HCT116 (cell line): ENCODE data around the gene CFAP61.

ENCODE experiments used
- ELF1 ChIP-seq: IDR thresholded peaks from 2 replicates; pipeline ENCODE4 v1.6.1; 2012; ENCODE audit warnings: low read depth, borderline replicate concordance
- EZH2 ChIP-seq: fragments of 200-600 bp; sonication (generic); IDR thresholded peaks from 2 replicates; pipeline ENCODE4 v1.6.1; 2017; ENCODE audit warnings: antibody characterized with exemption, mixed run types
- EZH2phosphoT487 ChIP-seq: fragments of 200-600 bp; IDR thresholded peaks from 2 replicates; pipeline ENCODE4 v1.6.1; 2018; ENCODE audit warnings: antibody characterized with exemption, borderline replicate concordance
- POLR2A ChIP-seq: IDR thresholded peaks from 2 replicates; pipeline ENCODE4 v1.7.0; 2011; ENCODE audit warnings: borderline replicate concordance; ENCODE audit not compliant: insufficient read depth, insufficient read length; ENCODE audit errors: extremely low read depth
- RAD21 ChIP-seq: IDR thresholded peaks from 2 replicates; pipeline ENCODE4 v1.6.1; 2012; ENCODE audit warnings: low read depth, mild to moderate bottlenecking
- SIN3A ChIP-seq: IDR thresholded peaks from 2 replicates; pipeline ENCODE4 v1.6.1; 2012; ENCODE audit warnings: low read depth
- YY1 ChIP-seq: IDR thresholded peaks from 2 replicates; pipeline ENCODE4 v1.6.1; 2011; ENCODE audit warnings: low read length, low read depth, moderate library complexity, mild to moderate bottlenecking; ENCODE audit not compliant: insufficient replicate concordance; ENCODE audit errors: extremely low read depth
- ZFX ChIP-seq: fragments of 450-650 bp; IDR thresholded peaks from 2 replicates; pipeline ENCODE4 v1.6.1; 2017
- ZNF274 ChIP-seq: fragments of 200-500 bp; sonication (Bioruptor generic); IDR thresholded peaks from 2 replicates; pipeline ENCODE4 v1.6.1; 2014; ENCODE audit warnings: mild to moderate bottlenecking, low read depth, low read length, inconsistent platforms
- TF ChIP-seq, protein P1 (sequence below), 3 experiments: fragments of 200-600 bp in 1 of 3; sonication (generic) in 1 of 3; IDR thresholded peaks in 2 of 3; conservative IDR thresholded peaks in 1 of 3; 2 replicates each; pipeline ENCODE4 v1.5.1; 2012 to 2017; ENCODE audit warnings: low read depth in 2 of 3, low read length in 2 of 3, antibody characterized with exemption in 1 of 3, borderline replicate concordance in 1 of 3, control low read depth in 1 of 3, mild to moderate bottlenecking in 1 of 3, mixed read lengths in 1 of 3, mixed run types in 1 of 3, moderate library complexity in 1 of 3; ENCODE audit not compliant: insufficient read depth in 1 of 3
- TF ChIP-seq, protein P2 (sequence below): IDR thresholded peaks from 2 replicates; pipeline ENCODE4 v1.6.1; 2012
- TF ChIP-seq, protein P3 (sequence below): IDR thresholded peaks from 2 replicates; pipeline ENCODE4 v1.6.1; 2012; ENCODE audit warnings: low read depth
- TF ChIP-seq, protein P4 (sequence below): IDR thresholded peaks from 2 replicates; pipeline ENCODE4 v1.6.1; 2012

DNA sequence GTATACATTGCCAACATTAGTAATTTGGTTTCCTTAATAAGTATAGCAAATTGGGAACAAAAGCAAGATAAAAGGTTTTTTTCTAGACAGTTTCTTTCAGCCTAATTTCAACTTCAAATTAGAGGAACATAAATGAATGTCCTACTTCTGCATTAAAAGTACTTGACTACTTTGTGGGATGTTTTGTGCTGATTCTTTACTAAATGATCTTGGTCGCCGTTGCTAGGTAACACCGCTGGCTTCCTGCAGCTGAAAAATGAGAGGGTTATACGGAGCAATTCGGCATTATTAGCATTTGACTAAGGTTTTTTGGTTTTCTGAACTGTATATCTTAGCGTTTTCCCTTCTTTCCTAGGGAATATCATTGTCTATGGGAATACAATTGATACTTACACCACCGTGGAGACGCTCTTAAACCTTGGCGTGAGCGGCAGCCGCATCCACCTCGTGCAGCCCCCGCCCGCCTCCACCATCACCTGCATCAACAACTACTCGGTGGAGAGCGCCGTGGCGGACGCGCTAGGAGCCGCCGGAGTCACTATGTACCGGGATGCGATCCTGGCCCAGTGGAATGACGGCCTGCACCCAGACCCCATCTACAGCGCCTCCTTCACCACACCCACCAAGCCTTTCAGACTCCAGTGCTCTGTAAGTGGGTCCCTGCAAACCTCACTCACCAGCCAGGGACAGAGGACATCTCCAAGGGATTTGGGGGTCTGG lies 224.6 kb downstream of the CFAP61 start:
- TF ChIP-seq YY1 (no peak), ELF1 (no peak), EZH2 (no peak), ZFX (no peak), POLR2A (no peak), EZH2phosphoT487 (no peak), ZNF274 (no peak), SIN3A (no peak), RAD21 (no peak)
- TF ChIP-seq, protein P1, sequence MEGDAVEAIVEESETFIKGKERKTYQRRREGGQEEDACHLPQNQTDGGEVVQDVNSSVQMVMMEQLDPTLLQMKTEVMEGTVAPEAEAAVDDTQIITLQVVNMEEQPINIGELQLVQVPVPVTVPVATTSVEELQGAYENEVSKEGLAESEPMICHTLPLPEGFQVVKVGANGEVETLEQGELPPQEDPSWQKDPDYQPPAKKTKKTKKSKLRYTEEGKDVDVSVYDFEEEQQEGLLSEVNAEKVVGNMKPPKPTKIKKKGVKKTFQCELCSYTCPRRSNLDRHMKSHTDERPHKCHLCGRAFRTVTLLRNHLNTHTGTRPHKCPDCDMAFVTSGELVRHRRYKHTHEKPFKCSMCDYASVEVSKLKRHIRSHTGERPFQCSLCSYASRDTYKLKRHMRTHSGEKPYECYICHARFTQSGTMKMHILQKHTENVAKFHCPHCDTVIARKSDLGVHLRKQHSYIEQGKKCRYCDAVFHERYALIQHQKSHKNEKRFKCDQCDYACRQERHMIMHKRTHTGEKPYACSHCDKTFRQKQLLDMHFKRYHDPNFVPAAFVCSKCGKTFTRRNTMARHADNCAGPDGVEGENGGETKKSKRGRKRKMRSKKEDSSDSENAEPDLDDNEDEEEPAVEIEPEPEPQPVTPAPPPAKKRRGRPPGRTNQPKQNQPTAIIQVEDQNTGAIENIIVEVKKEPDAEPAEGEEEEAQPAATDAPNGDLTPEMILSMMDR (IDR thresholded peaks at IDR 0.05 in 2 of 3, conservative IDR thresholded peaks at IDR 0.05 in 1 of 3; ENCODE audit: borderline replicate concordance in 1 of 3, insufficient read depth in 1 of 3, low read depth in 2 of 3, low read length in 2 of 3): no peak
- TF ChIP-seq, protein P2, sequence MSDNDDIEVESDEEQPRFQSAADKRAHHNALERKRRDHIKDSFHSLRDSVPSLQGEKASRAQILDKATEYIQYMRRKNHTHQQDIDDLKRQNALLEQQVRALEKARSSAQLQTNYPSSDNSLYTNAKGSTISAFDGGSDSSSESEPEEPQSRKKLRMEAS: no peak
- TF ChIP-seq, protein P3, sequence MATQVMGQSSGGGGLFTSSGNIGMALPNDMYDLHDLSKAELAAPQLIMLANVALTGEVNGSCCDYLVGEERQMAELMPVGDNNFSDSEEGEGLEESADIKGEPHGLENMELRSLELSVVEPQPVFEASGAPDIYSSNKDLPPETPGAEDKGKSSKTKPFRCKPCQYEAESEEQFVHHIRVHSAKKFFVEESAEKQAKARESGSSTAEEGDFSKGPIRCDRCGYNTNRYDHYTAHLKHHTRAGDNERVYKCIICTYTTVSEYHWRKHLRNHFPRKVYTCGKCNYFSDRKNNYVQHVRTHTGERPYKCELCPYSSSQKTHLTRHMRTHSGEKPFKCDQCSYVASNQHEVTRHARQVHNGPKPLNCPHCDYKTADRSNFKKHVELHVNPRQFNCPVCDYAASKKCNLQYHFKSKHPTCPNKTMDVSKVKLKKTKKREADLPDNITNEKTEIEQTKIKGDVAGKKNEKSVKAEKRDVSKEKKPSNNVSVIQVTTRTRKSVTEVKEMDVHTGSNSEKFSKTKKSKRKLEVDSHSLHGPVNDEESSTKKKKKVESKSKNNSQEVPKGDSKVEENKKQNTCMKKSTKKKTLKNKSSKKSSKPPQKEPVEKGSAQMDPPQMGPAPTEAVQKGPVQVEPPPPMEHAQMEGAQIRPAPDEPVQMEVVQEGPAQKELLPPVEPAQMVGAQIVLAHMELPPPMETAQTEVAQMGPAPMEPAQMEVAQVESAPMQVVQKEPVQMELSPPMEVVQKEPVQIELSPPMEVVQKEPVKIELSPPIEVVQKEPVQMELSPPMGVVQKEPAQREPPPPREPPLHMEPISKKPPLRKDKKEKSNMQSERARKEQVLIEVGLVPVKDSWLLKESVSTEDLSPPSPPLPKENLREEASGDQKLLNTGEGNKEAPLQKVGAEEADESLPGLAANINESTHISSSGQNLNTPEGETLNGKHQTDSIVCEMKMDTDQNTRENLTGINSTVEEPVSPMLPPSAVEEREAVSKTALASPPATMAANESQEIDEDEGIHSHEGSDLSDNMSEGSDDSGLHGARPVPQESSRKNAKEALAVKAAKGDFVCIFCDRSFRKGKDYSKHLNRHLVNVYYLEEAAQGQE: no peak
- TF ChIP-seq, protein P4, sequence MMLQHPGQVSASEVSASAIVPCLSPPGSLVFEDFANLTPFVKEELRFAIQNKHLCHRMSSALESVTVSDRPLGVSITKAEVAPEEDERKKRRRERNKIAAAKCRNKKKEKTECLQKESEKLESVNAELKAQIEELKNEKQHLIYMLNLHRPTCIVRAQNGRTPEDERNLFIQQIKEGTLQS: no peak
